HepG2 (cell line): Measurements from ENCODE around the gene COL8A1. TPM values are rescaled to one million over a fixed set of nuclear protein-coding genes. Genes with fewer than 3 reads are reported as not detected.

Source experiments
- ATAC-seq: fragments of 200-7000 bp; cut with Tn5 transposase; 3 replicates; pipeline ENCODE4 v1.9.1; 2020; ENCODE audit warnings: mild to moderate bottlenecking, moderate library complexity
- BruUV-seq: library from RNA; stranded (reverse); fragments of 400-500 nt; replicated peaks from 2 replicates; lab custom pipeline; 2021; lab: Mats Ljungman, UMichigan
- CTCF ChIA-PET: fragments of 300-600 bp; formaldehyde crosslinking; extraction: SDS; loops from one replicate; lab custom pipeline; 2021; ENCODE audit warnings: low total read pairs, inconsistent platforms, low intra/inter-chr PET ratio; lab: Yijun Ruan, JAX
- POLR2A ChIA-PET: fragments of 350-600 bp; sonication (Branson Sonifier 250); formaldehyde crosslinking; loops from one replicate; lab custom pipeline; 2020; ENCODE audit warnings: antibody characterized with exemption, inconsistent platforms; lab: Yijun Ruan, JAX
- DNase-seq: peaks from one replicate; pipeline ENCODE4 v3.0.0-alpha.2; 2015; ENCODE audit warnings: low spot score
- FAIRE-seq: peaks from 3 replicates; lab custom pipeline; 2011; peaks lifted over from hg19 to GRCh38; lab: Jason Lieb, UNC
- H2AFZ ChIP-seq: one replicate; pipeline ENCODE4 v1.6.1; 2011; ENCODE audit warnings: low read length, inconsistent platforms
- H3K27ac ChIP-seq: fragments of 300-600 bp; 3 replicates; pipeline ENCODE4 v1.8.0; 2011; ENCODE audit warnings: mixed run types, mild to moderate bottlenecking, mixed read lengths, low read length, inconsistent platforms; ENCODE audit not compliant: insufficient read depth; ENCODE audit errors: extremely low read length
- H3K27me3 ChIP-seq, 2 experiments: fragments of 200-600 bp in 1 of 2; 2 replicates in 1 of 2; 3 replicates in 1 of 2; pipeline versions ENCODE4 v1.6.0 to v1.8.0; 2011; ENCODE audit warnings: low read length in 2 of 2, mild to moderate bottlenecking in 2 of 2, moderate library complexity in 2 of 2, inconsistent platforms in 1 of 2; ENCODE audit not compliant: insufficient read depth in 2 of 2, control insufficient read depth in 1 of 2
- H3K36me3 ChIP-seq, 2 experiments: fragments of 200-600 bp in 1 of 2; replicated peaks in 1 of 2; 2 replicates in 1 of 2; 3 replicates in 1 of 2; pipeline versions ENCODE4 v1.5.1 to v1.8.0; 2011; ENCODE audit warnings: low read length in 2 of 2, inconsistent platforms in 1 of 2; ENCODE audit not compliant: insufficient read depth in 2 of 2, control insufficient read depth in 1 of 2
- H3K4me1 ChIP-seq: 2 replicates; pipeline ENCODE4 v1.5.1; 2012; ENCODE audit warnings: low read length, inconsistent platforms; ENCODE audit not compliant: insufficient read depth
- H3K4me2 ChIP-seq: 2 replicates; pipeline ENCODE4 v1.6.0; 2011; ENCODE audit warnings: low read depth, low read length, inconsistent platforms
- H3K4me3 ChIP-seq, 3 experiments: fragments of 200-600 bp in 1 of 3; sonication (generic), shearing (Covaris generic) in 1 of 3; replicated peaks in 1 of 3; 2 replicates each; pipeline ENCODE4 v1.5.1; 2011 to 2016; ENCODE audit warnings: low read length in 3 of 3, inconsistent platforms in 2 of 3, low read depth in 2 of 3, mild to moderate bottlenecking in 2 of 3, control low read depth in 1 of 3, mixed read lengths in 1 of 3; ENCODE audit not compliant: insufficient read depth in 1 of 3
- H3K79me2 ChIP-seq: one replicate; pipeline ENCODE4 v1.6.1; 2011; ENCODE audit warnings: low read length, inconsistent platforms; ENCODE audit not compliant: insufficient read depth
- H3K9ac ChIP-seq: 2 replicates; pipeline ENCODE4 v1.6.0; 2011; ENCODE audit warnings: mild to moderate bottlenecking, low read depth, low read length, inconsistent platforms; ENCODE audit not compliant: insufficient read depth
- H3K9me3 ChIP-seq: 2 replicates; pipeline ENCODE4 v1.5.1; 2012; ENCODE audit warnings: mild to moderate bottlenecking, low read length
- H4K20me1 ChIP-seq: 2 replicates; pipeline ENCODE4 v1.6.0; 2011; ENCODE audit warnings: inconsistent platforms, mild to moderate bottlenecking, low read length, moderate library complexity; ENCODE audit not compliant: insufficient read depth
- HNF4A ChIP-seq: sonication (generic); formaldehyde crosslinking; IDR thresholded peaks from 2 replicates; pipeline ENCODE4 v1.4.0; 2020; ENCODE audit warnings: missing genetic modification reagents
- KLF12 ChIP-seq: sonication (generic); formaldehyde crosslinking; IDR thresholded peaks from 2 replicates; pipeline ENCODE4 v1.4.0; 2020; ENCODE audit warnings: missing genetic modification reagents, borderline replicate concordance
- MTA3 ChIP-seq: sonication (generic); formaldehyde crosslinking; IDR thresholded peaks from 2 replicates; pipeline ENCODE4 v1.4.0; 2020; ENCODE audit warnings: missing genetic modification reagents
- MXI1 ChIP-seq: IDR thresholded peaks from 3 replicates; pipeline ENCODE4 v1.6.1; 2012; ENCODE audit warnings: low read depth, low read length, inconsistent platforms, borderline replicate concordance
- SMC3 ChIP-seq: IDR thresholded peaks from 2 replicates; pipeline ENCODE4 v1.6.1; 2011; ENCODE audit warnings: low read length, improper control_type of control experiment
- ZSCAN9 ChIP-seq: IDR thresholded peaks from 2 replicates; pipeline ENCODE4 v1.6.1; 2016; ENCODE audit warnings: borderline replicate concordance
- WGBS: methylation state at CpG from one replicate; pipeline ENCODE4 v1.1.6; 2017; ENCODE audit warnings: low lambda C conversion rate; 5-methylcytosine and 5-hydroxymethylcytosine counted together
- in situ Hi-C: cut with HindIII; loops from 2 replicates; pipeline ENCODE4 v1.10.0; 2017; ENCODE audit warnings: low pct_unique_long_range_greater_than_20kb; ENCODE audit not compliant: extremely low pct_ligation_motif_present
- intact Hi-C: fragments of 100-400 bp; cut with micrococcal nuclease; formaldehyde crosslinking; loops from one replicate; pipeline ENCODE4 v1.10.0; 2022; ENCODE audit not compliant: unreplicated experiment
- polyA plus RNA-seq, 8 experiments: library from polyadenylated mRNA; depleted of rRNA in 3 of 8; stranded (reverse) in 7 of 8; unstranded in 1 of 8; fragments of >200 nt; fragmentation: Illumina TruSeq in 4 of 8; extraction: Trizol in 4 of 8; gene quantifications; 2 replicates each; pipeline versions ENCODE4 v1.2.1 to v1.2.3, GENCODE V29; 2011 to 2016; ENCODE audit warnings: low read depth in 4 of 8, missing spikeins in 1 of 8, mixed read lengths in 1 of 8; ENCODE audit not compliant: insufficient read depth in 1 of 8
- total RNA-seq, 5 experiments: library from RNA; depleted of rRNA; stranded (reverse); fragments of >200 nt; fragmentation: Illumina TruSeq; extraction: Trizol; gene quantifications; 2 replicates each; pipeline ENCODE4 v1.2.3, GENCODE V29; 2016; ENCODE audit warnings: low read depth in 1 of 5
- TF ChIP-seq, protein P1 (sequence below): sonication (generic); formaldehyde crosslinking; IDR thresholded peaks from 2 replicates; pipeline ENCODE4 v1.8.1; 2023; ENCODE audit warnings: mild to moderate bottlenecking, missing genetic modification reagents
- TF ChIP-seq, protein P2 (sequence below): sonication (generic); formaldehyde crosslinking; IDR thresholded peaks from 2 replicates; pipeline ENCODE4 v1.4.0; 2020; ENCODE audit warnings: mild to moderate bottlenecking, missing genetic modification reagents, borderline replicate concordance
- TF ChIP-seq, protein P3 (sequence below): sonication (generic); formaldehyde crosslinking; IDR thresholded peaks from 2 replicates; pipeline ENCODE4 v1.4.0; 2020; ENCODE audit warnings: mild to moderate bottlenecking, missing genetic modification reagents
- TF ChIP-seq, protein P4 (sequence below): sonication (generic); formaldehyde crosslinking; IDR thresholded peaks from 2 replicates; pipeline ENCODE4 v1.5.0; 2020; ENCODE audit warnings: mild to moderate bottlenecking, missing genetic modification reagents, moderate library complexity

The COL8A1 gene
- total and polyA plus RNA-seq, 2 of the 13 experiments (the other 11 are each of a cell fraction or from before 2014, with no cell fraction given) = not detected

DNA sequence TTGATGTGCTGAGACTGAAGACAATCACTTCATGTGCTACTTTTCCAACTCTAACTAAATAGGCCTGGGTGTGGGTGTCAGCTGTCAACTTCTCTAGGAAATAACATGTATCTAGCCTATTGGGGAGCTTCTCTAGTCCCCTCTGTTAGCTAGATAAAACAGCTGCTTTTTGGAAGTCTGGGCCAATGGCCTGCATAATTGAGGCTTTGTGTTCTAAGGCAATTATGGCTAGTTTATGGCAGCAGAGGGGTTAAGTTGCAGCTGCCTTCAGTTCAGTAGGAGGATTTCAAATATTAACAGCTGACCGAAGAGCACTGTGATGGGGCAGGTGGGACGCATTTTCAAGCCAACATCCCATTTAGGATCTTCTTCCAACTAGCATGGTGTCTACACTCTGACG is 6.4 kb downstream of the COL8A1 start (continued):
- TF ChIP-seq HNF4A (CRISPR knock-in tag) = no peak
- TF ChIP-seq MXI1 = no peak
- TF ChIP-seq, protein P1, sequence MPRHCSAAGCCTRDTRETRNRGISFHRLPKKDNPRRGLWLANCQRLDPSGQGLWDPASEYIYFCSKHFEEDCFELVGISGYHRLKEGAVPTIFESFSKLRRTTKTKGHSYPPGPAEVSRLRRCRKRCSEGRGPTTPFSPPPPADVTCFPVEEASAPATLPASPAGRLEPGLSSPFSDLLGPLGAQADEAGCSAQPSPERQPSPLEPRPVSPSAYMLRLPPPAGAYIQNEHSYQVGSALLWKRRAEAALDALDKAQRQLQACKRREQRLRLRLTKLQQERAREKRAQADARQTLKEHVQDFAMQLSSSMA (CRISPR knock-in tag) = no peak
- no peak for TF ChIP-seq MTA3
- no peak for TF ChIP-seq KLF12
- TF ChIP-seq, protein P2, sequence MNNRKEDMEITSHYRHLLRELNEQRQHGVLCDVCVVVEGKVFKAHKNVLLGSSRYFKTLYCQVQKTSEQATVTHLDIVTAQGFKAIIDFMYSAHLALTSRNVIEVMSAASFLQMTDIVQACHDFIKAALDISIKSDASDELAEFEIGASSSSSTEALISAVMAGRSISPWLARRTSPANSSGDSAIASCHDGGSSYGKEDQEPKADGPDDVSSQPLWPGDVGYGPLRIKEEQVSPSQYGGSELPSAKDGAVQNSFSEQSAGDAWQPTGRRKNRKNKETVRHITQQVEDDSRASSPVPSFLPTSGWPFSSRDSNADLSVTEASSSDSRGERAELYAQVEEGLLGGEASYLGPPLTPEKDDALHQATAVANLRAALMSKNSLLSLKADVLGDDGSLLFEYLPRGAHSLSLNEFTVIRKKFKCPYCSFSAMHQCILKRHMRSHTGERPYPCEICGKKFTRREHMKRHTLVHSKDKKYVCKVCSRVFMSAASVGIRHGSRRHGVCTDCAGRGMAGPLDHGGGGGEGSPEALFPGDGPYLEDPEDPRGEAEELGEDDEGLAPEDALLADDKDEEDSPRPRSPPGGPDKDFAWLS (CRISPR knock-in tag) = no peak
- no peak for TF ChIP-seq ZSCAN9 (CRISPR knock-in tag)
- TF ChIP-seq, all 625 proteins: peak for 0

DNA sequence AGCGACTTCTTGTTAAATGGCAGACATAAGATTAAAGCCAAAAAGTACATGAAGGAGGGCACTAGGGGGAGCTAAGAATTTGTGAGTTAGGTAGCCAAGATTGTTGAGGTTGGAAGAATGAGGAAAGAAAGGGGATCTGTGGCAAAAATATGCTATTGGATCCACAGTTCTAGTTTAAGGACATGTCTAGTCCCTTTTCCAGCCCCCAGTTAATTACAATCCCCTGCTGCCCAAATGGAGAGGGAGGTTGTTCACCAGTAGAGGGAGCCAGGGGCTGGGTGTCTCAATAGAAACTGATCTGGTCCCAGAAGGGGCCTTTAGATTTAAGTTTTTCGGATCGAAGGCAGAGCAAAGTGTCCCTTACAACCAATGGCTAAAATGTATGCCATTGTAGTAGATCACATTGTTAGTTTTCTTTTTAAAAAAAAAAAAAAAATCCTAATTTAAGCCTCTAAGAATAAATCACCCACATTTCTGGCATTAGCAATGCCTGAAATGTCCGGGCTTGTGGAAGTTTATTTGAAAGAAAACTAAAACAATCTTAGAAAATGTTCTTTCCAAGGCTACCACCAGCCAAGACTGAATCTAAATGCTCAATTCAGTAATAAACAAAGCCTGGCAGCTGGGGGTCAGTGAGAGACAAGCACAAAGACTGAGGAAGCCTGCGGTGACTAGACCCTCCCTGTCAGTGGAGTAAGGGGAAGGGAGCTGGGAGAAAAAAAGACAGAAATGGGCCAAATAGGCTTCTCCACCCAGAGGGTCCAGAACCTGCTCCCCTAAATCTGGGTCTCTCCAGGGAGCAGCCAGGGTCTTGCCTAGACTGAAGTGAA is 7.1 kb downstream of the COL8A1 start:
- TF ChIP-seq, protein P3, sequence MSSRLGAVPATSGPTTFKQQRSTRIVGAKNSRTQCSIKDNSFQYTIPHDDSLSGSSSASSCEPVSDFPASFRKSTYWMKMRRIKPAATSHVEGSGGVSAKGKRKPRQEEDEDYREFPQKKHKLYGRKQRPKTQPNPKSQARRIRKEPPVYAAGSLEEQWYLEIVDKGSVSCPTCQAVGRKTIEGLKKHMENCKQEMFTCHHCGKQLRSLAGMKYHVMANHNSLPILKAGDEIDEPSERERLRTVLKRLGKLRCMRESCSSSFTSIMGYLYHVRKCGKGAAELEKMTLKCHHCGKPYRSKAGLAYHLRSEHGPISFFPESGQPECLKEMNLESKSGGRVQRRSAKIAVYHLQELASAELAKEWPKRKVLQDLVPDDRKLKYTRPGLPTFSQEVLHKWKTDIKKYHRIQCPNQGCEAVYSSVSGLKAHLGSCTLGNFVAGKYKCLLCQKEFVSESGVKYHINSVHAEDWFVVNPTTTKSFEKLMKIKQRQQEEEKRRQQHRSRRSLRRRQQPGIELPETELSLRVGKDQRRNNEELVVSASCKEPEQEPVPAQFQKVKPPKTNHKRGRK (CRISPR knock-in tag) = no peak
- TF ChIP-seq SMC3 = peak; percentile 41; the same call in 1 of the 2 replicates
- TF ChIP-seq, protein P4, sequence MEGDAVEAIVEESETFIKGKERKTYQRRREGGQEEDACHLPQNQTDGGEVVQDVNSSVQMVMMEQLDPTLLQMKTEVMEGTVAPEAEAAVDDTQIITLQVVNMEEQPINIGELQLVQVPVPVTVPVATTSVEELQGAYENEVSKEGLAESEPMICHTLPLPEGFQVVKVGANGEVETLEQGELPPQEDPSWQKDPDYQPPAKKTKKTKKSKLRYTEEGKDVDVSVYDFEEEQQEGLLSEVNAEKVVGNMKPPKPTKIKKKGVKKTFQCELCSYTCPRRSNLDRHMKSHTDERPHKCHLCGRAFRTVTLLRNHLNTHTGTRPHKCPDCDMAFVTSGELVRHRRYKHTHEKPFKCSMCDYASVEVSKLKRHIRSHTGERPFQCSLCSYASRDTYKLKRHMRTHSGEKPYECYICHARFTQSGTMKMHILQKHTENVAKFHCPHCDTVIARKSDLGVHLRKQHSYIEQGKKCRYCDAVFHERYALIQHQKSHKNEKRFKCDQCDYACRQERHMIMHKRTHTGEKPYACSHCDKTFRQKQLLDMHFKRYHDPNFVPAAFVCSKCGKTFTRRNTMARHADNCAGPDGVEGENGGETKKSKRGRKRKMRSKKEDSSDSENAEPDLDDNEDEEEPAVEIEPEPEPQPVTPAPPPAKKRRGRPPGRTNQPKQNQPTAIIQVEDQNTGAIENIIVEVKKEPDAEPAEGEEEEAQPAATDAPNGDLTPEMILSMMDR (CRISPR knock-in tag) = peak; percentile 57
- H3K27me3 ChIP-seq = no peaks in the 10 kb centered on the region; a peak in 1 of 5 replicates
- H4K20me1 ChIP-seq = no peaks in the 10 kb centered on the region
- no peak for FAIRE-seq
- H3K79me2 ChIP-seq = no peaks in the 10 kb centered on the region
- POLR2A ChIA-PET = no interaction called here
- WGBS = 34% methylated on average over 5 of the region's 5 CpGs
- no peak overlapping the region for H3K4me3 ChIP-seq
- DNase-seq = peak; percentile 16
- no peak overlapping the region for H3K9ac ChIP-seq
- H3K27ac ChIP-seq = no peak overlapping the region
- no TSS peak for BruUV-seq
- H3K9me3 ChIP-seq = no peaks in the 10 kb centered on the region
- H3K4me2 ChIP-seq = no peak overlapping the region
- in situ Hi-C loops (loop anchor here (10.0 kb wide), 1 partner anchor 109 kb away; no protein-coding TSS in a partner anchor), intact Hi-C loops (loop anchor here (1.0 to 2.0 kb wide), 3 partner anchors 41 to 144 kb away; no protein-coding TSS in a partner anchor)
- H3K4me1 ChIP-seq = no peaks in the 10 kb centered on the region
- H3K36me3 ChIP-seq = no peaks in the 10 kb centered on the region
- CTCF ChIA-PET = interaction anchor here (1.3 to 1.5 kb wide), 3 partner anchors 41 to 108 kb away, joined by 3 to 10 read pairs (median 5); no protein-coding TSS in a partner anchor
- no peak overlapping the region for H2AFZ ChIP-seq
- ATAC-seq = peak; percentile 72
